GM12878 (cell line): ENCODE data around the gene CEP128. TPM values are rescaled to one million over a fixed set of nuclear protein-coding genes. Genes with fewer than 3 reads are reported as not detected.

ENCODE experiments used
- ATAC-seq: fragments of 200-7000 bp; cut with Tn5 transposase; 3 replicates; pipeline ENCODE4 v1.9.1; 2020; ENCODE audit warnings: mild to moderate bottlenecking, moderate library complexity
- BruUV-seq: library from RNA; stranded (reverse); fragments of 400-500 nt; replicated peaks from 2 replicates; lab custom pipeline; 2021; lab: Mats Ljungman, UMichigan
- CTCF ChIA-PET: fragments of 300-600 bp; sonication (Branson Sonifier 250); formaldehyde crosslinking; extraction: SDS; loops from one replicate; lab custom pipeline; 2021; ENCODE audit warnings: inconsistent platforms; lab: Yijun Ruan, JAX
- POLR2A ChIA-PET: fragments of 350-600 bp; formaldehyde crosslinking; extraction: SDS; loops from one replicate; lab custom pipeline; 2021; ENCODE audit warnings: inconsistent platforms; lab: Charles Lee
- RAD21 ChIA-PET: fragments of 300-600 bp; sonication (Branson Sonifier 250); formaldehyde crosslinking; loops from one replicate; lab custom pipeline; 2023; ENCODE audit warnings: antibody characterized with exemption; ENCODE audit not compliant: unreplicated experiment; lab: Charles Lee
- SMC1A ChIA-PET: fragments of 300-600 bp; sonication (Branson Sonifier 250); formaldehyde crosslinking; loops from one replicate; lab custom pipeline; 2023; ENCODE audit not compliant: unreplicated experiment, uncharacterized antibody; lab: Charles Lee
- DNase-seq: peaks from one replicate; pipeline ENCODE4 v3.0.0-alpha.2; 2011; ENCODE audit warnings: low read depth, low spot score
- FAIRE-seq: peaks from 3 replicates; lab custom pipeline; 2011; peaks lifted over from hg19 to GRCh38; lab: Jason Lieb, UNC
- H2AFZ ChIP-seq: 2 replicates; pipeline ENCODE4 v1.6.0; 2011; ENCODE audit warnings: low read depth, low read length, control low read depth; ENCODE audit not compliant: control insufficient read depth
- H3K27ac ChIP-seq: 2 replicates; pipeline ENCODE4 v1.5.1; 2011; ENCODE audit warnings: control low read depth; ENCODE audit not compliant: control insufficient read depth, insufficient read depth
- H3K27me3 ChIP-seq, 2 experiments: replicated peaks in 1 of 2; 2 replicates each; pipeline versions ENCODE4 v1.6.0 to v1.6.1; 2011; ENCODE audit warnings: low read length in 1 of 2; ENCODE audit not compliant: control insufficient read depth in 2 of 2, insufficient read depth in 2 of 2
- H3K36me3 ChIP-seq, 2 experiments: 2 replicates each; pipeline ENCODE4 v1.5.1; 2011; ENCODE audit warnings: low read length in 1 of 2; ENCODE audit not compliant: control insufficient read depth in 2 of 2, insufficient read depth in 2 of 2
- H3K4me1 ChIP-seq: 2 replicates; pipeline ENCODE4 v1.6.1; 2011; ENCODE audit warnings: mild to moderate bottlenecking, low read length, moderate library complexity, mixed read lengths; ENCODE audit not compliant: control insufficient read depth, insufficient read depth
- H3K4me2 ChIP-seq: 2 replicates; pipeline ENCODE4 v1.6.0; 2011; ENCODE audit warnings: control low read depth; ENCODE audit not compliant: control insufficient read depth, insufficient read depth
- H3K4me3 ChIP-seq: fragments of 200-600 bp; sonication (generic); 2 replicates; pipeline ENCODE4 v1.5.1; 2016
- H3K79me2 ChIP-seq: 2 replicates; pipeline ENCODE4 v1.6.0; 2011; ENCODE audit warnings: low read length; ENCODE audit not compliant: control insufficient read depth, insufficient read depth
- H3K9ac ChIP-seq: 2 replicates; pipeline ENCODE4 v1.8.0; 2011; ENCODE audit warnings: low read length, control low read depth, mixed read lengths; ENCODE audit not compliant: control insufficient read depth, insufficient read depth
- H3K9me3 ChIP-seq: replicated peaks from 3 replicates; pipeline ENCODE4 v1.5.1; 2011; ENCODE audit warnings: mild to moderate bottlenecking, low read length; ENCODE audit not compliant: control insufficient read depth, insufficient read depth
- H4K20me1 ChIP-seq: 2 replicates; pipeline ENCODE4 v1.6.0; 2011; ENCODE audit not compliant: control insufficient read depth, insufficient read depth
- BCL11A ChIP-seq: IDR thresholded peaks from 2 replicates; pipeline ENCODE4 v1.6.1; 2011; ENCODE audit warnings: low read depth, low read length
- BCLAF1 ChIP-seq: fragments of 450-650 bp; IDR thresholded peaks from 2 replicates; pipeline ENCODE4 v1.6.1; 2017; ENCODE audit warnings: antibody characterized with exemption, mild to moderate bottlenecking, moderate library complexity
- CHD2 ChIP-seq: IDR thresholded peaks from 2 replicates; pipeline ENCODE4 v1.6.1; 2011; ENCODE audit warnings: low read depth, low read length, improper control_type of control experiment, borderline replicate concordance
- ELK1 ChIP-seq: IDR thresholded peaks from 2 replicates; pipeline ENCODE4 v1.6.1; 2012; ENCODE audit warnings: low read depth, low read length, improper control_type of control experiment
- EP300 ChIP-seq, 2 experiments: fragments of 150-350 bp in 1 of 2; IDR thresholded peaks; 2 replicates each; pipeline ENCODE4 v1.6.1; 2011 to 2012; ENCODE audit warnings: low read depth in 2 of 2, low read length in 2 of 2, borderline replicate concordance in 1 of 2, improper control_type of control experiment in 1 of 2, inconsistent platforms in 1 of 2; ENCODE audit not compliant: control insufficient read depth in 1 of 2
- GATAD2B ChIP-seq: fragments of 450-650 bp; conservative IDR thresholded peaks from 2 replicates; pipeline ENCODE4 v1.6.1; 2017; ENCODE audit warnings: low read depth, mild to moderate bottlenecking, moderate library complexity
- HCFC1 ChIP-seq: fragments of 150-350 bp; IDR thresholded peaks from 2 replicates; pipeline ENCODE4 v1.6.1; 2014; ENCODE audit warnings: low read length
- HDAC2 ChIP-seq: fragments of 200-600 bp; sonication (generic); IDR thresholded peaks from 2 replicates; pipeline ENCODE4 v1.6.1; 2017
- MEF2A ChIP-seq: IDR thresholded peaks from 2 replicates; pipeline ENCODE4 v1.6.1; 2011; ENCODE audit warnings: low read depth, mild to moderate bottlenecking, low read length, moderate library complexity; ENCODE audit not compliant: insufficient read depth
- PKNOX1 ChIP-seq: fragments of 450-650 bp; IDR thresholded peaks from 2 replicates; pipeline ENCODE4 v1.6.1; 2016; ENCODE audit warnings: mild to moderate bottlenecking
- RELB ChIP-seq: fragments of 450-650 bp; IDR thresholded peaks from 2 replicates; pipeline ENCODE4 v1.6.1; 2017; ENCODE audit warnings: low read depth, mild to moderate bottlenecking, moderate library complexity
- SMC3 ChIP-seq: IDR thresholded peaks from 2 replicates; pipeline ENCODE4 v1.6.1; 2011; ENCODE audit warnings: low read length, improper control_type of control experiment, borderline replicate concordance
- SP1 ChIP-seq: IDR thresholded peaks from one replicate; pipeline ENCODE4 v1.6.1; 2011; ENCODE audit warnings: low read depth, low read length
- STAT1 ChIP-seq: fragments of 450-650 bp; conservative IDR thresholded peaks from 2 replicates; pipeline ENCODE4 v1.6.1; 2014; ENCODE audit warnings: antibody characterized with exemption, mild to moderate bottlenecking
- TCF7 ChIP-seq: IDR thresholded peaks from 2 replicates; pipeline ENCODE4 v1.6.1; 2014; ENCODE audit warnings: antibody characterized with exemption, borderline replicate concordance
- USF1 ChIP-seq: IDR thresholded peaks from 2 replicates; pipeline ENCODE4 v1.6.1; 2011; ENCODE audit warnings: borderline replicate concordance, low read depth, mild to moderate bottlenecking, moderate library complexity, mixed read lengths, low read length; ENCODE audit not compliant: insufficient read depth; ENCODE audit errors: extremely low read length
- WGBS: methylation state at CpG from one replicate; pipeline ENCODE4 v1.1.6; 2016; ENCODE audit warnings: low lambda C conversion rate; ENCODE audit not compliant: insufficient replicate concordance, insufficient coverage; ENCODE audit errors: missing lambda C conversion rate; 5-methylcytosine and 5-hydroxymethylcytosine counted together
- in situ Hi-C: fragments of 300-500 bp; cut with MboI; formaldehyde crosslinking; loops from 9 replicates; pipeline ENCODE4 v1.14.3; 2018; ENCODE audit warnings: mixed read lengths
- intact Hi-C: fragments of 100-400 bp; cut with micrococcal nuclease; formaldehyde crosslinking; loops from one replicate; pipeline ENCODE4 v1.14.2; 2022; ENCODE audit not compliant: unreplicated experiment
- polyA plus RNA-seq, 11 experiments: library from polyadenylated mRNA; depleted of rRNA in 4 of 11; unstranded in 6 of 11; stranded (reverse) in 5 of 11; fragments of >200 nt; fragmentation: Nextera tagmentation in 4 of 11; fragmentation: Illumina TruSeq in 1 of 11; extraction: Ambion mirVana in 4 of 11; extraction: Trizol in 1 of 11; gene quantifications; 1 replicate in 1 of 11; 2 replicates in 10 of 11; pipeline versions ENCODE4 v1.2.1 to v1.2.3, GENCODE V29; 2011 to 2016; ENCODE audit warnings: inconsistent platforms in 2 of 11, missing spikeins in 2 of 11, low read depth in 1 of 11
- total RNA-seq, 4 experiments: library from RNA; depleted of rRNA in 3 of 4; stranded (reverse); fragments of >200 nt in 3 of 4; fragmentation: Illumina TruSeq in 1 of 4; extraction: Trizol in 1 of 4; gene quantifications; 2 replicates each; pipeline versions ENCODE4 v1.2.1 to v1.2.3, GENCODE V29; 2013 to 2021

CEP128 gene
- total and polyA plus RNA-seq, 10 of the 15 experiments (the other 5 are each of a cell fraction or from before 2014, with no cell fraction given) = 1.1 to 6.7 (median 3.4) TPM

GRCh38 chr14:80695869-80696268 lies 245.7 kb downstream of the CEP128 start (continued):
- TF ChIP-seq CHD2 (no peak), RELB (0 out of 2 replicates have a peak, but pooled peaks have one; percentile 14), SMC3 (no peak), BCL11A (peak; percentile 80; the same call in 1 of the 2 replicates), SP1 (no peak), EP300 (IDR thresholded peaks at IDR 0.05; ENCODE audit: borderline replicate concordance in 1 of 2, control insufficient read depth in 1 of 2, low read depth in 2 of 2, low read length in 2 of 2) (peak in 1 of 2 experiments; percentile 36; a peak in 1 of 4 replicates)

- no peaks in the 10 kb centered on the region for H3K27me3 ChIP-seq
- no peaks in the 10 kb centered on the region for H3K79me2 ChIP-seq
- DNase-seq (no peak), FAIRE-seq (no peak), ATAC-seq (no peak)
- 92% methylated on average over 3 of the region's 3 CpGs for WGBS
- ChIA-PET POLR2A (no interaction called here), SMC1A (no interaction called here), RAD21 (no interaction called here), CTCF (no interaction called here)
- H3K4me3 ChIP-seq = no peak overlapping the region
- no peaks in the 10 kb centered on the region for H3K4me1 ChIP-seq
- H3K4me2 ChIP-seq = no peak overlapping the region
- BruUV-seq = no TSS peak
- H4K20me1 ChIP-seq = no peaks in the 10 kb centered on the region
- no peaks in the 10 kb centered on the region for H3K36me3 ChIP-seq
- intact Hi-C loops (no loop called here), in situ Hi-C loops (no loop called here)
- H3K27ac ChIP-seq = no peak overlapping the region
- no peak overlapping the region for H2AFZ ChIP-seq
- H3K9me3 ChIP-seq = no peaks in the 10 kb centered on the region
- H3K9ac ChIP-seq = no peak overlapping the region
- TF ChIP-seq BCLAF1 (no peak), HDAC2 (no peak), STAT1 (no peak), MEF2A (no peak), PKNOX1 (no peak), ELK1 (no peak), TCF7 (no peak), GATAD2B (no peak), HCFC1 (no peak), USF1 (no peak)
Observed at GRCh38 chr14:80692903-80693302, 248.6 kb downstream of the CEP128 start.
